ENCODE measurements around the gene AP2A2. TPM values are rescaled to one million over a fixed set of nuclear protein-coding genes. Genes with fewer than 3 reads are reported as not detected.

The AP2A2 gene
- total RNA-seq, 1 donor from 2014 or later = 91.4 TPM

DNA sequence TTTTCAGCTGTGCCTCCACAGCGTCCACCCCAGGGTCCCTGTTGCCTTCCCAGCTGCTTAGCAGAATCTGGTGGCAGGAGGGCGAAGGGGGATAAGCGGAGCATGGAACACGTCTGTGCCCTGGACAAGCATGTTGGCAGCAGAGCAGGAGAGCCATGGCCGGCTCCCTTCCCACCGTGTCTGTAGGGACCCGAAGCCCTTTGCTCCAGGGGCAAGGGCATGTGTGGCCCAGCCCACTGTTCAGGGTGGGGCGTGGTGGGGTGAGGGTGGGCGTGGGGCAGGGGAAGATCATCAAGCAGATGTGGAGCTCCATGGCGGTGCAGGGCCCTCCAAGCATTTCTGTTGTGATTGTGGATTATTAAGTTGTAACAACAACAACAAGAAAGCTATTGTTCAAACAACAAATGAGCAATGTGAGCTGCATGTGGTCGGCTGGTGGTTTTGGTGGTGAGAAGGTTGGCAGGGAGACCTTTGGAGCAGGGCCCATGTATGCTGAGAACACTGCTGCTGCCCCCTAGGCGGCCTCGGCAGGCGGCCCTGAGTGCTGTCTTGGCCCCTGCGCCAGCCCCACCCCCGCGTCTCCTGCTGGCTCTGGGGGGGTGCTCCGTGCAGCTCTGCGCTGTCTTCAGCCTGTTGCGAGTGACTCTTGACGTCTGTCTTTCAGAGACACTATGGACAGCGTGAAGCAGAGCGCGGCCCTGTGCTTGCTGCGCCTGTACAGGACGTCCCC is 50.9 kb downstream of the AP2A2 start:
- Histone ChIP-seq H3K4me3 (ENCODE audit: low read depth, low read length) (no peak overlapping the region), H3K36me3 (ENCODE audit: control insufficient read depth, insufficient read depth, low read length) (peaks cover 6% of the 10 kb centered on the region), H3K27me3 (ENCODE audit: control insufficient read depth, insufficient read depth, low read length) (no peaks in the 10 kb centered on the region)
- TF ChIP-seq, protein P1, sequence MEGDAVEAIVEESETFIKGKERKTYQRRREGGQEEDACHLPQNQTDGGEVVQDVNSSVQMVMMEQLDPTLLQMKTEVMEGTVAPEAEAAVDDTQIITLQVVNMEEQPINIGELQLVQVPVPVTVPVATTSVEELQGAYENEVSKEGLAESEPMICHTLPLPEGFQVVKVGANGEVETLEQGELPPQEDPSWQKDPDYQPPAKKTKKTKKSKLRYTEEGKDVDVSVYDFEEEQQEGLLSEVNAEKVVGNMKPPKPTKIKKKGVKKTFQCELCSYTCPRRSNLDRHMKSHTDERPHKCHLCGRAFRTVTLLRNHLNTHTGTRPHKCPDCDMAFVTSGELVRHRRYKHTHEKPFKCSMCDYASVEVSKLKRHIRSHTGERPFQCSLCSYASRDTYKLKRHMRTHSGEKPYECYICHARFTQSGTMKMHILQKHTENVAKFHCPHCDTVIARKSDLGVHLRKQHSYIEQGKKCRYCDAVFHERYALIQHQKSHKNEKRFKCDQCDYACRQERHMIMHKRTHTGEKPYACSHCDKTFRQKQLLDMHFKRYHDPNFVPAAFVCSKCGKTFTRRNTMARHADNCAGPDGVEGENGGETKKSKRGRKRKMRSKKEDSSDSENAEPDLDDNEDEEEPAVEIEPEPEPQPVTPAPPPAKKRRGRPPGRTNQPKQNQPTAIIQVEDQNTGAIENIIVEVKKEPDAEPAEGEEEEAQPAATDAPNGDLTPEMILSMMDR (IDR thresholded peaks at IDR 0.05; ENCODE audit: insufficient read depth, low read length, poor library complexity, severe bottlenecking) = no peak
- DNase-seq (ENCODE audit: low read depth) = no peak

DNA sequence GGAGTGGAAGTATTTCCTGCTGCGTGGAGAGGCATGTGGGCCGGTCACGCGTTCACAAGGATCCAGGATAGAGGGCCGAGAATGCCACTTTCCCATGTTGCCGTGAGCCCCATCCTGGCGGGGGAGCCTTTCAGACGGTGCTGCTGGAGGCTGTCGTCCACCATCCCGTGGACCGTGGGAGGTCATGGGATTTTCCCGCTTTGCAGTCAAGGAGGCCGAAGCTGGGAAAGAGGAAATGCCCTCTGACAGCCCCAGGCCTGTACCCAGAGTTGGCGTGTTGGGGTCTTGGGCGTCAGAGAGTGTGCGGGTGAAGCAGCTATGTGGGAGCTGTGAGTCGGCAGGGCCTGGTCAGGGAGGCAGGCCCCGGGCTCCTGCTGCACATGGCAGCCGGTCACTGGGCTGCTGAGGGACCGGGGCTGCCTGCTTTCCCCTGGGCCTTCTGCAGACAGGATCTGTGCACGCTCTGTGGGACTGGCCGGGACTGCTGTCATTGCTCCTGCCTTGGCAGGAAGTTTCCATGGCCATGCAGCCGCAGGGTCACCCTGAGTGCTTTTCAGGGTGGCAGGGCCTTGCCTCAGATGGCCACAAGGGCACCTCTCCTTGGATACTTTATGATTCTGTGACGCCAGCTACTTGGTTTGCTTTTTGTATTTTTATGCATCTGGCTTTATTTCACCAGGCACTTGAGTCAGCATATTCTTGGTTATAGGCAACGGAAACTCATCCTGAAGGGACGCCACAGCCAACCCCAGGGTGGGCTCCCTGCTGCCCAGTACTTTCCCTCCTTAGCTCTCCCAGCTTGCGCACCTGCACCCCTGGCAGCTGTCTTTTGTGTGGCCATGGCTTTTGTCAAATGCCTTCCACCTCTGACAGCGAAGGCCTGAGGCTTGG is 52.4 kb downstream of the AP2A2 start:
- Histone ChIP-seq H3K4me3 (ENCODE audit: low read depth, low read length) (no peak overlapping the region), H3K27me3 (ENCODE audit: control insufficient read depth, insufficient read depth, low read length) (no peaks in the 10 kb centered on the region), H3K36me3 (ENCODE audit: control insufficient read depth, insufficient read depth, low read length) (peaks cover 2% of the 10 kb centered on the region)
- DNase-seq (ENCODE audit: low read depth) = no peak
- TF ChIP-seq, protein P1 (IDR thresholded peaks at IDR 0.05; ENCODE audit: insufficient read depth, low read length, poor library complexity, severe bottlenecking) = no peak

DNA sequence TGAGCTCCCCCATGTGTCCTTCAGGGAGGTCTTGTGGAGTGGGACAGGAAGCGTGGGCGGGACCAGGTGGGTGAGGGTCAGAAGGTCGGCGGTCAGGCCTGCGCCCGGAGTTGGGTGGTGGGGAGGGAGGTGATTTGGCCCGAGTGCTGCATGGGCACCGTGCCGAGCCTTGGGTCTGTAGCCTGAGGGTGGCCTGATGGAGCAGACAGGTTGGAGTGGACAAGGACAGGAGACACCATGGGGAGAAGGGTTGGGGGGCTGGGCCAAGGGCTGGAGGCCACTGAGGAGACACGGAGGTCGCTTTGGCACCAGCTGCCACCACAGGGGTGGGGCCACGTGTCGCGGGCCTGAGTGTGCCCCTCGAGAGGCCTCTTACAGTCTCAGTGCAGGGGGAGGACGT is 53.1 kb downstream of the AP2A2 start:
- TF ChIP-seq, protein P1 (IDR thresholded peaks at IDR 0.05; ENCODE audit: insufficient read depth, low read length, poor library complexity, severe bottlenecking) = no peak
- no peak for DNase-seq (ENCODE audit: low read depth)
- H3K36me3 ChIP-seq (ENCODE audit: control insufficient read depth, insufficient read depth, low read length) = peaks cover 2% of the 10 kb centered on the region
- H3K4me3 ChIP-seq (ENCODE audit: low read depth, low read length) = no peak overlapping the region
- H3K27me3 ChIP-seq (ENCODE audit: control insufficient read depth, insufficient read depth, low read length) = no peaks in the 10 kb centered on the region

DNA sequence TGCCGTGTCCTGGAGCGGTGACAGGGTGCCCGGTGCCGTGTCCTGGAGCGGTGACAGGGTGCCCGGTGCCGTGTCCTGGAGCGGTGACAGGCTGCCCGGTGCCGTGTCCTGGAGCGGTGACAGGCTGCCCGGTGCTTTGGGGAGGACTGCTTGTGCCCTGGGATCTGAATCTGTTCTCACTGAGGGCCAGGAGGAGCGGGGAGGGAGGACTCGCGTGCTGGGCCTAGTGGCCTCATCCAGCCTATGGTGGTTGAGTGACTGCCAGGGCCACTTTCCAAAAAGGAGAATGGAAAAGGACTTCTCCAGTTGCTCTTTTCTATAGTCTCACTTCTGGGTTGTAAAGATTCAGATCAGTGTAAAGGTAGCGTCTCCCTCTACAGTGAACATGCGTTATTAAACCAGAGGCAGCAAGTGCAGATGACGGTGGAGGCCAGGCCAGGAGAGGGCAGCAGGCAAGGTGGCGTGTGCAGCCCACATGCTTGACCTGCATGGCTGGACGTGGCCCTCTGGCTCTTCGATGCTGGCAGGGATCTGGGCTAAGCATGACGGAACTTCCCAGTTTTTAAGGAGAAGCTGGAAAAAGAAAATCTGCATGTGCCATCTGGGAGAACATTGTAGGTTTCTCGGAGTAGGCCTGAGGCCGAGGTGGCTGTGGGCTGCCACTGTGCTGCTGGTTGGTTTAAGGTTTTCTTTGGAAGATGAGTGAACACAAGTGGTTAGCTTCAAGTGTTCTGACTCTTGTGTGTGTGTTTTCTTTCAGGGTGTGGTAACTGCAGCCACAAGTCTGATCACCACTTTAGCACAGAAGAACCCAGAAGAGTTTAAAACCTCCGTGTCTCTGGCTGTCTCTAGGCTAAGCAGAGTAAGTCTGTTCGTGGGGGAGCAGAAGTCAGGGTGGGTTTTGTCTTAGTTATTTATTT is 55.0 kb downstream of the AP2A2 start:
- Histone ChIP-seq H3K4me3 (ENCODE audit: low read depth, low read length) (no peak overlapping the region), H3K36me3 (ENCODE audit: control insufficient read depth, insufficient read depth, low read length) (peaks cover 2% of the 10 kb centered on the region), H3K27me3 (ENCODE audit: control insufficient read depth, insufficient read depth, low read length) (no peaks in the 10 kb centered on the region)
- no peak for DNase-seq (ENCODE audit: low read depth)
- TF ChIP-seq, protein P1 (IDR thresholded peaks at IDR 0.05; ENCODE audit: insufficient read depth, low read length, poor library complexity, severe bottlenecking) = peak; percentile 11

DNA sequence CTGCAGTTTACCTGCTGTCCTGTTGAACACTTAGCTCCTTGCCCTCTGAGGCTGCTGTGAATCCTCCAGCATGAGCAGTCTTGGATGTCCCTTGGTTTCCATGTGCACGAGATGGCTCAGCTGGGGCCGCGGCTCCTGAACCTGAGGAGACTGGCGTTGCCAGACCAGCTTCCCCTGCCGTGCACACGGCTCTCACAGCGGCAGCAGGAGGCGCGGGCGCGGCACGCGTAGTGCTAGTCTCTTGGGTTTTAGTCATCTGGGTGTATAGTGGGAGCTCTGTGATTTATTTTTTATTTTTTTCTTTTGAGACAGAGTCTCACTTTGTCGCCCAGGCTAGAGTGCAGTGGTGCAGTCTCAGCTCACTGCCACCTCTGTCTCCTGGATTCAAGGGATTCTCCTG is 56.1 kb downstream of the AP2A2 start:
- TF ChIP-seq, protein P1 (IDR thresholded peaks at IDR 0.05; ENCODE audit: insufficient read depth, low read length, poor library complexity, severe bottlenecking) = no peak
- DNase-seq (ENCODE audit: low read depth) = no peak

More for the DNA sequence above, 56.1 kb downstream of the AP2A2 start:
- H3K4me3 ChIP-seq (ENCODE audit: low read depth, low read length) = no peak overlapping the region
- no peaks in the 10 kb centered on the region for H3K36me3 ChIP-seq (ENCODE audit: control insufficient read depth, insufficient read depth, low read length)
- H3K27me3 ChIP-seq (ENCODE audit: control insufficient read depth, insufficient read depth, low read length) = no peaks in the 10 kb centered on the region
